Stimulated activated effector memory CD8-positive, alpha-beta T cell treated with anti-CD3 and anti-CD28 coated beads, Interleukin-12 subunit alpha, Interleukin-12 subunit beta, amount 100 ng/mL, for 72 hours (primary cell): ENCODE data around the gene ATP4A.

Source experiments
- ATAC-seq: fragments of 150-1000 bp; cut with Tn5 transposase; 2 replicates; pipeline ENCODE4 v1.10.0; 2021
- DNase-seq, 2 donors: peaks; one replicate each; pipeline ENCODE4 v3.0.0; 2021 to 2022; ENCODE audit warnings: low spot score in 2 of 2
- H3K27ac Mint-ChIP-seq: one replicate; pipeline ENCODE4 v1.8.0; 2022; ENCODE audit warnings: mild to moderate bottlenecking, mixed read lengths
- H3K36me3 Mint-ChIP-seq: one replicate; pipeline ENCODE4 v1.8.0; 2022; ENCODE audit warnings: mild to moderate bottlenecking, mixed read lengths
- H3K4me1 Mint-ChIP-seq: one replicate; pipeline ENCODE4 v1.8.0; 2022; ENCODE audit warnings: mixed read lengths
- H3K4me3 Mint-ChIP-seq: one replicate; pipeline ENCODE4 v1.8.0; 2022; ENCODE audit warnings: mild to moderate bottlenecking, mixed read lengths
- H3K9me3 Mint-ChIP-seq: one replicate; pipeline ENCODE4 v1.8.0; 2022; ENCODE audit warnings: mixed read lengths

ATP4A gene

DNA sequence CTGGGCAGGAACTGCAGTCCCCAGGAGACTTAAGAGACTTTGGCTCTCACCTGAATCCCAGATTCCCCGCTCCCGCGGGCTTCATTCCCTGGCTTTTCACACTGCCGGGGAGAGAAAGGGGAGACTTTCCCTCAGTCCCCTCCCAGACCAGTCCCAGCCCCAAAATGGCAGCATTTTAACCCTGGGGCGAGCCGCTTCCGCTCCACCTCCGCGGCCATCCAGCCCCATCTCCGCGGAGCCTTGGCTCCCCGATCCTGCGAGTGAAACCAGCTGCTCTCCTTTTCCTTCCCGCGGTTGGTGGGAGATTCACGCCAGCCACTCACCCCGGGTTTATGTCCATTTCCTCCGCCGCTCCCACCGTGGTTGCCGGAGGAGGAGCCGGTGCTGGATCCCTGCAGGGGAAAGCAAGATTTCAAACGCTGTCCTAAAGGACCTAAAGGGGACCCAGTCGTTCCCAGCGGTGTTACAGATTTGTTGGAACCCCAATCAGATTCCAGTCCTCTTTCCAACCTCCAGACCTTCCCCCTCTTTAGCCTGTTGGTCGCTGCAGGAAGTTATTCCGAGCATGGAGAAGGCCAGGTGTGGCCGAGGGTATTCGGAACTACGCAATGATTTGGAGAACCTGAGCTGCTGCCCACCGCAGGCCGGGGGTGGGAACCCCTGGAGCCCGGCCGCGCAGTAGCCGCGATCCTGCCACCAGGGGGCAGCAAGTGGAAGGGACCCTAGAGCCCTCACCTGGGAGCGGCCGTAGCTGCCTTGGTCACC, 53.4 kb downstream of the ATP4A start:
- Mint-ChIP-seq H3K27ac (peak overlapping the region; percentile 29), H3K9me3 (no peaks in the 10 kb centered on the region), H3K4me3 (peak overlapping the region; percentile 74), H3K4me1 (peaks cover 25% of the 10 kb centered on the region), H3K36me3 (no peaks in the 10 kb centered on the region)
- DNase-seq (peak; percentile 81 to 89), ATAC-seq (peak; percentile 76)

DNA sequence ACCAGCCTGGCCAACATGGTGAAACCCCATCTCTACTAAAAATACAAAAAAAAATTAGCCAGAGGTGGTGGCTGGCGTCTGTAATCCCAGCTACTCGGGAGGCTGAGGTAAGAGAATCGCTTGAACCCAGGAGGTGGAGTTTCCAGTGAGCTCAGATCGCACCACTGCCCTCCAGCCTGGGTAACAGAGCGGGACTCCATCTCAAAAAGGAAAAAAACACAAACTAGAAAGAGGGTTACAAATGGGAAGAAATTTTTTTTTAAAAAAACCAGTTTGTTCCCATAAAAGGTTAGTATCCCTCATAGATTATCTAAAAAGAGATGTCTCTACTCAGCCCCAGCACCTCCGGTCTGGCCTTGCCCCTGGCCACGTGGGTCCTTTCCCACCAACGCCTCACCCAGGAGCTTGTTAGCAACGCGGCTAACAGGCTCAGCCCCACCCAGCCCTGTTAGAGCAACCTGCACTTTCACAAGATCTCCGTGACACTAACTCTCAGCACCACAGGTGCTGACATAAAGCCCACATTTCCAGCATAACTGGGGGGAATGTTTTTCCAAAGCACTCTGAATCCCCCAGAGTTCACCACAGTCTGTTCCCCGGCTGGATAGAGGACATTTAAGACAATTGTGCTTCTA, 54.3 kb downstream of the ATP4A start:
- peak; percentile 76 for ATAC-seq
- peaks cover 25% of the 10 kb centered on the region for H3K4me1 Mint-ChIP-seq
- peak overlapping the region; percentile 29 for H3K27ac Mint-ChIP-seq
- peak in 1 of 2 donors; percentile 53 for DNase-seq
- H3K9me3 Mint-ChIP-seq, result no peaks in the 10 kb centered on the region
- H3K4me3 Mint-ChIP-seq, result peak overlapping the region; percentile 74
- H3K36me3 Mint-ChIP-seq, result no peaks in the 10 kb centered on the region

DNA sequence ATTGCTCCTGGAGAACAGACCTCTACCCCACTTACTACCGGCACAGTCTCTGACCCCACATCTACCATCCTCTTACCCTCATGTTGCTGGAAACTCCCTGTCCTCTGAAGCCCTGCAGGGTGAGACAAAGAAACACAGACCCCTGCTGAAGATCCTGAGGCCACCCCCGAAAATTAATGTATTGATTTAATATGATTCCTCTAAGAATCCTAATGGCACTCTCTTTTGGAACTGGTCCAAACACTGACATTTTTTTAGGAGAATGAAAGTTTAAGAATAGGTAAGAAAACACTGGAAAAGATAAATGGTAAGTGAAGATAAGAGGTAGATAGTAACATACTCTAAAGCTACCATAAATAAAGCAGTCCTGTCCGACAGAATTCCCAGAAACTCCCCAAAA, 55.3 kb downstream of the ATP4A start:
- DNase-seq, result no peak
- Mint-ChIP-seq H3K4me3 (no peak overlapping the region), H3K9me3 (no peaks in the 10 kb centered on the region), H3K4me1 (peaks cover 18% of the 10 kb centered on the region), H3K27ac (no peak overlapping the region), H3K36me3 (no peaks in the 10 kb centered on the region)
- no peak for ATAC-seq

DNA sequence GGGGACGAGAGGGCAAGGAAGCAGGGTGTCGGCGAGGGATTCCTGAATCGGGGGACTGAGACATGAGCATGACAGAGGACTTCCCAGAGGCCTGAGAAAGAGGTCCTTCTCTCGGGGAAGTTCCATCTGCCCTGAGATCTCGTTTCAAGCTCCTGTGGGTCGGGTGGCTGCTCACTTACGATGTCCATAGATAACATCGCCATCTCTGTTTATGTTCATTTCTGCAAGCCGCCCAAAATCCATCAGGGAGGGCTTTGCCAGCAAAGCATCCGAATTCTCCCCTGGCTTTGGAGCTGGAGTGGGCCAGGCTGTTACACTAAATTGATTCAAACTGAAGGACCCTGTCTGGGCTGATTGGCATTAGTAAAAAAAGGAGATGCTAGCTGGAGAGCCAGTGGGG, 55.9 kb downstream of the ATP4A start:
- H3K9me3 Mint-ChIP-seq, result no peaks in the 10 kb centered on the region
- H3K36me3 Mint-ChIP-seq, result no peaks in the 10 kb centered on the region
- H3K4me1 Mint-ChIP-seq, result peaks cover 18% of the 10 kb centered on the region
- no peak overlapping the region for H3K4me3 Mint-ChIP-seq
- DNase-seq (no peak), ATAC-seq (no peak)
- peak overlapping the region; percentile 30 for H3K27ac Mint-ChIP-seq

DNA sequence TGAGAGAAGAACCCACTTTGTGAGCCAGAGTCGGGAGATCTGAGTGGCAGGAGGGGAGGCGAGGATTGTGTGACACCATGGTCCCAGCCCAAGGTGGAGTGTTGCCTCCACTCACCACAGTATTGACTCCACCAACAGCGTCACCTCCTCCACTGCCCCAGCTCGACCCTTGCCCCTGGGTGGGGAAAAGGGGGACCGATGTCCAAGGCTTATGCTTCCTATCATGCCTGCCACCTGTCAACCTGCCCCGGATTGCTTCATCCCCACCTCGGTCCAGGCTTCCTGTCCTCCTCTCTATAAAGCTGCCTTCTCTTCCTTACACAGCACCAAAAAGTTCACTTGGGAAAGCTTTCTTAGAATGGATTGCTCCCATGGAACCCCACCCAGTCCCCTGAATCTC, 57.4 kb downstream of the ATP4A start:
- no peak overlapping the region for H3K27ac Mint-ChIP-seq
- ATAC-seq, result no peak
- no peaks in the 10 kb centered on the region for H3K9me3 Mint-ChIP-seq
- H3K36me3 Mint-ChIP-seq, result no peaks in the 10 kb centered on the region
- H3K4me3 Mint-ChIP-seq, result no peak overlapping the region
- peaks cover 18% of the 10 kb centered on the region for H3K4me1 Mint-ChIP-seq
- DNase-seq, result no peak

DNA sequence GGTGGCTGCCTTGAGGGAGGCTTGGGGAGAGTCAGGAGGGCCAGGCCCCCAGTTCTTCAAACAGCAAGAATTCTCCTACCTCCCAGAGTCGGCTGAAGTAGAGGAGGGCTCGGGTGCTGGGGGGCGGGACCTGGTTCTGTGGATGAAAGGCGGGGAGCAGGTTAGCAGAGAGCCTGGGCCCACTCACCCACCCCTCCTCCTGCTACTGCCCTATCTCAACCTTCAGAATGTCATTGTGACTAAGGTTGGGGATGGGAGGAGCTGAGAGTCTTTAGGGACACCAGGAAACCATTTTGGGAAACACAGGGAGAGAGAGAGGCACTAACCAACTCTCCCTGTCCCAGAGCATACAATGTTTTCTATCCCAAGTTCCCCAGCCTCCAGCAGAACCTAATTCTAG, 60.7 kb downstream of the ATP4A start:
- Mint-ChIP-seq H3K4me3 (no peak overlapping the region), H3K4me1 (no peaks in the 10 kb centered on the region), H3K36me3 (no peaks in the 10 kb centered on the region), H3K27ac (peak overlapping the region; percentile 58), H3K9me3 (no peaks in the 10 kb centered on the region)
- DNase-seq (no peak), ATAC-seq (no peak)

DNA sequence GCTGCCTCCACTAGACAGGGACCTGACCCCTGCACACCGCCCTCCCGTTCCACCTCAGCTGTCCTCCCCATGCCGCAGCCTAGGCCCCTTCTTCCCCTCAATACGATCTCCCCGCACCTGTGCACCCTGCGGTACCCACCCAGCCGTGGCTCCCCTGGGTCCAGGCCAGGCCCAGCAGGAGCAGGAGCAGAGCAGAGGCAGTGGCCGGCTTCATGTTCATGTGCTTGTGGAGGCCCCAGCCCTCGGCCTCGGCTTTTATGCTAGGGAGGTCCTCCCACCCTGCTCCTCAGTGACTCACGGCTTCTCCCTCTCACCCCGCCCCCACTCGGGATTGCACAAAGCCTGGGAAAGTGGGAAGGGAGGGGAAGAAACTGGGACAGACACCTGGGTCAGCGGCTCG, 61.8 kb downstream of the ATP4A start:
- no peaks in the 10 kb centered on the region for H3K36me3 Mint-ChIP-seq
- no peak for DNase-seq
- no peak overlapping the region for H3K4me3 Mint-ChIP-seq
- H3K27ac Mint-ChIP-seq, result no peak overlapping the region
- H3K4me1 Mint-ChIP-seq, result no peaks in the 10 kb centered on the region
- no peak for ATAC-seq
- no peaks in the 10 kb centered on the region for H3K9me3 Mint-ChIP-seq

GRCh38 chr19:35500611-35501010, 62.8 kb downstream of the ATP4A start:
- H3K4me3 Mint-ChIP-seq, result no peak overlapping the region
- ATAC-seq, result no peak
- H3K4me1 Mint-ChIP-seq, result peaks cover under 1% of the 10 kb centered on the region
- H3K9me3 Mint-ChIP-seq, result no peaks in the 10 kb centered on the region
- no peak overlapping the region for H3K27ac Mint-ChIP-seq
- DNase-seq, result no peak
- H3K36me3 Mint-ChIP-seq, result no peaks in the 10 kb centered on the region
